ENCODE measurements around the gene ANAPC16. TPM values are rescaled to one million over a fixed set of nuclear protein-coding genes. Genes with fewer than 3 reads are reported as not detected.
A peak's percentile ranks its signal among the peaks of the same experiment; 100 is the strongest.
"Not testable (repeated sequence)": the region's sequence is repeated elsewhere in the genome, so short reads cannot be mapped to it uniquely, and the experiment has no call there.

Gene ANAPC16
- total RNA-seq, 1 donor from 2014 or later: 58.5 TPM

DNA sequence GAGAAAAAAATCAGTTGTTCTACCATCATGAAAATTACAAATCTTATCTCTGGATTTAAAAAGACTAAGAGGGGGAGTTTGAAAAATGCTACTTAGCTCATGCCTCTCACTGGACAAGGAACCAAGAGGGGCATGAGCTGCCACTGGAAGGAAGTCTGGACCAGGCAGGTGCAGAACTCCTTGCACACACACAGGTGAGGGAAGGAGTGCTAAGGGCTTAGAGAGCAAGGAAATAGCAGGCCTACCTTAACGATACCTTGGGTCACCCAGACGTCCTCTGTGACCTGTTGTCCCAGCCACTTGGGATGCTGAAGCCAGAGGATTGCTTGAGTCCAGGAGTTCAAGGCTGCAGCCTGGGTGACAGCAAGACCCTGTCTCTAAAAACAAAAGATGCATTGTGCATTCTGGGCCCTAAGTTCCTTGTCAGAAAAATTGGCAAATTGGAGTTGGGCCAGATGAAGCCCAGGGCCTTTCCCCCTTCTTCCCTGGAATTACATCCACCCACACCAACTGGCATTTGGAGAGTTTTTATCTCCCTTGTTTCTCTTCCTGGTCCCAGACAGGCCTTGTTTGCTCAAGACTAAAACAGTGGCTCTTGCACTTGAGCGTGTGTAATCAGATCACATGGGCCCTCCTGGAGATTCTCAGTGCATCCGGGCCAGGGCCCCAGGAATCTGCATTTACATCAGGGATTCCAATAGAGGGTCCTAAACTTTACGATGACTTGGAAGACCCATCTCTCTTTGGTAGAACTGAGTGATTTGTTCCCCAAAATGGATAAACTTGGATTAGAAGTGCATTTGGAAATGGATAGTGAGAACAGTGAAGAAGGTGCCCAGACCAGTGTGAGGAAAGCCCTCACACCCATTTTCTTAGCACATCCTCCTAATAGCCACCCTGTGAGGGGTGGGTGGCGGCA is 60.9 kb downstream of the ANAPC16 start:
- Histone ChIP-seq H3K4me3 (ENCODE audit: low read length in 3 of 3) (peak overlapping the region in 1 of 3 donors; percentile 98), H3K27me3 (ENCODE audit: control insufficient read depth in 3 of 3, insufficient read depth in 3 of 3, low read length in 3 of 3) (no peaks in the 10 kb centered on the region), H3K27ac (ENCODE audit: low read depth, low read length) (peak overlapping the region; percentile 97), H3K9me3 (ENCODE audit: control insufficient read depth in 3 of 3, low read length in 3 of 3) (no peaks in the 10 kb centered on the region), H3K4me1 (ENCODE audit: control insufficient read depth in 3 of 3, insufficient read depth in 3 of 3, low read length in 3 of 3) (peaks cover 28 to 56% (median 55%) of the 10 kb centered on the region in 3 donors), H3K36me3 (ENCODE audit: control insufficient read depth in 3 of 3, insufficient read depth in 3 of 3, low read length in 3 of 3) (peaks cover 9 to 13% (median 10%) of the 10 kb centered on the region in 3 donors), H3K9ac (ENCODE audit: low read depth in 1 of 3, low read length in 3 of 3) (peak overlapping the region in 1 of 3 donors; percentile 99)

DNA sequence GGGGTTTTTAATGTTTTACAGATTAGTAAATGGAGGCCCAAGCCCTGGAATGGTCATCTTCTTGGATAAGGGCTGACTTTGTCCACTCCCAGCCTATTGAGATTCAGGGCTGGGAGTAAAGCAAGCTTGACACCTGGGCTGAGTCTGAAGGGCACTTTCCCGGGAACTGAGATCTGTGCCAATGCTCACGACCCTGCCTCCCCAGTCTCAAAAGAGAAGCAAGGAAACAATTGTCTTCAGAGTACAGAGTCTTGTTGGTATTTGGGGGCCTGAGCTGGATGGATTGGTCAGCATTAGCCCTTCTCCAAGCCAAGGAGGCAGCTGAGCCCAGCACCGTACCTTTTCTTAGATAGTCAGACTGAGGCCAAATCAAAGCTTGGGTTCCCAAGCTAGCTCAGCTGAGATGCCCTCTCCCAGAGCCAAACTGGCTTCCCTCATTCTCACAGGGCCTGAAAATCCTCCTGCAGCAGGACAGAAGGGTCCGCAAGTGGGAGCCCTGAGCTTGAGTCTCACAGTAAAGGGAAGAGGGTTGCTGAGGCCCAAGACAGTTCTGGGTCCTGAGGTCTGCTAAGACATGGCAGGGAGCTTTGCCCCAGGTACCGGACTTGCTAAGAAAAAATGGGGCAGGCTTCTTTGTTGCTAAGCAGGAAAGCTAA is 61.7 kb downstream of the ANAPC16 start:
- H3K4me1 ChIP-seq (ENCODE audit: control insufficient read depth in 3 of 3, insufficient read depth in 3 of 3, low read length in 3 of 3): peaks cover 28 to 53% (median 52%) of the 10 kb centered on the region in 3 donors
- no peak overlapping the region for H3K4me3 ChIP-seq (ENCODE audit: low read length in 3 of 3)
- H3K9me3 ChIP-seq (ENCODE audit: control insufficient read depth in 3 of 3, low read length in 3 of 3): no peaks in the 10 kb centered on the region
- peaks cover 9 to 13% (median 10%) of the 10 kb centered on the region in 3 donors for H3K36me3 ChIP-seq (ENCODE audit: control insufficient read depth in 3 of 3, insufficient read depth in 3 of 3, low read length in 3 of 3)
- no peaks in the 10 kb centered on the region for H3K27me3 ChIP-seq (ENCODE audit: control insufficient read depth in 3 of 3, insufficient read depth in 3 of 3, low read length in 3 of 3)
- peak overlapping the region in 1 of 3 donors; percentile 33 for H3K9ac ChIP-seq (ENCODE audit: low read depth in 1 of 3, low read length in 3 of 3)
- peak overlapping the region; percentile 97 for H3K27ac ChIP-seq (ENCODE audit: low read depth, low read length)

DNA sequence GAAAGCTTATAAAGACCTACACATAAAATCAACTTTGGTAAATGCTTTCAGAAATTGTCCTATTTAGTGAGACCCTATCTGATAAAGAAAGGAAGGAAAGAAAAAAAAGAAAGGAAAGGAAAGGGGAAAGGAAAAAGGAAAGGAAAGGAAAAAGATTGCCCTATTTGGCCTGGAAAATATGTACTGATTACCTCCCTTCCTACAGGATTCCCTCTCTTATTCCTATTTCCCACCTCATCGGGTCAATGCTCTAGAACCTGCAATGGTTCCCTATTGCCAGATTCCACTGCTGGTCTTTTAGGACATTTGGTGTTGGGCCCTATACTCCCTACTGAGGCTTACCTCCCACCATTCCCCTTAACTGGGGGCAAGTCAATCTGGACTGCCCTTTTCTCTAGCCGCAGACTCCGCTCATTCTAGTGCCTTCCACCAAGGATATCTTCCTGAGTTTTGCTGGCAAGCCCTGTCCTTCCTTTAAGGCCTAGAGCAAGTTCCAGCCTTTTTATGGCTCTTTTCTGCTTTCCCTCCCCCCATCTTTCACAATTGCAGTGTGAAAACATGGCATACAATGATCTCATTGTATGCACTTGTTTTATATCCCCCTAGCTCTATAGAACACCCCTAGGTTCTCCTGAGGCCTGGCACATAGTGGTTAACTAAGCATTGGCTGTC is 62.3 kb downstream of the ANAPC16 start:
- H3K9me3 ChIP-seq (ENCODE audit: control insufficient read depth in 3 of 3, low read length in 3 of 3): no peaks in the 10 kb centered on the region
- H3K27me3 ChIP-seq (ENCODE audit: control insufficient read depth in 3 of 3, insufficient read depth in 3 of 3, low read length in 3 of 3): no peaks in the 10 kb centered on the region
- peaks cover 21 to 47% (median 46%) of the 10 kb centered on the region in 3 donors for H3K4me1 ChIP-seq (ENCODE audit: control insufficient read depth in 3 of 3, insufficient read depth in 3 of 3, low read length in 3 of 3)
- peaks cover 9 to 13% (median 10%) of the 10 kb centered on the region in 3 donors for H3K36me3 ChIP-seq (ENCODE audit: control insufficient read depth in 3 of 3, insufficient read depth in 3 of 3, low read length in 3 of 3)
- no peak overlapping the region for H3K4me3 ChIP-seq (ENCODE audit: low read length in 3 of 3)
- H3K27ac ChIP-seq (ENCODE audit: low read depth, low read length): peak overlapping the region; percentile 46
- peak overlapping the region in 1 of 3 donors; percentile 33 for H3K9ac ChIP-seq (ENCODE audit: low read depth in 1 of 3, low read length in 3 of 3)

DNA sequence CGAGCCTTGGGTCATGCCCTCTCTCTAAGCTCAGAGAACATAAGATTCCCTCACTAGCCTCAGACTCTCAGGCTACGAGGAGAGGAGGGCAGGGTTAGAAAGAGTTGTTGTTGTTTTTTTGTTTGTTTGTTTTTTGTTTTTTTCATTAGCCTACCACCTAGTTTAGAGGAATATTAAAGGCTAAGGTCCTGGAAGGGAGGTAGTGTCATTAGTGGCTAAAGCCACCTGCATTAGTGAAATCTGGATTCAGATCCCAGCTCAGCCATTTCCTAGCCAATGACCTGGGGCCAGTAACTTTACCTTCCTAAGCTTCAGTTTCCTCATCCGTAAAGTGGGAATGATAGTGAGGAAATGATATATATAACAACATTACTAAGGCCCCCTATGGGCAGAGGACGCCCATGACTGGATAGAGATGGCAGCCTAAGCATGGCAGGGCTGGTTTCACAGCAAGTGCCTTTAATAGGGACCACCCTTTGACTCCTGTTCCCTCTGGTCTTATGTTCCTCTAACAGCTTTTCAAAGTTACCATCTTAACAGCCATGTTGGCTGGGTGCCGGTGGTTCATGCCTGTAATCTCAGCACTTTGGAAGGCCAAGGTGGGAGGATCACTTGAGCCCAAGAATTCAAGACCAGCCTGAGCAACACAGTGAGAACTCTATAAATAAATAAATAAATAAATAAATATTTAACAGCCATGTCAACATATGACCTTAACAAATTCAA is 63.0 kb downstream of the ANAPC16 start:
- no peaks in the 10 kb centered on the region for H3K9me3 ChIP-seq (ENCODE audit: control insufficient read depth in 3 of 3, low read length in 3 of 3)
- H3K36me3 ChIP-seq (ENCODE audit: control insufficient read depth in 3 of 3, insufficient read depth in 3 of 3, low read length in 3 of 3): peaks cover 9 to 13% (median 10%) of the 10 kb centered on the region in 3 donors
- H3K4me1 ChIP-seq (ENCODE audit: control insufficient read depth in 3 of 3, insufficient read depth in 3 of 3, low read length in 3 of 3): peaks cover 19 to 43% (median 43%) of the 10 kb centered on the region in 3 donors
- peak overlapping the region; percentile 51 for H3K27ac ChIP-seq (ENCODE audit: low read depth, low read length)
- H3K27me3 ChIP-seq (ENCODE audit: control insufficient read depth in 3 of 3, insufficient read depth in 3 of 3, low read length in 3 of 3): no peaks in the 10 kb centered on the region
- no peak overlapping the region for H3K4me3 ChIP-seq (ENCODE audit: low read length in 3 of 3)
- peak overlapping the region in 1 of 3 donors; percentile 13 for H3K9ac ChIP-seq (ENCODE audit: low read depth in 1 of 3, low read length in 3 of 3)

DNA sequence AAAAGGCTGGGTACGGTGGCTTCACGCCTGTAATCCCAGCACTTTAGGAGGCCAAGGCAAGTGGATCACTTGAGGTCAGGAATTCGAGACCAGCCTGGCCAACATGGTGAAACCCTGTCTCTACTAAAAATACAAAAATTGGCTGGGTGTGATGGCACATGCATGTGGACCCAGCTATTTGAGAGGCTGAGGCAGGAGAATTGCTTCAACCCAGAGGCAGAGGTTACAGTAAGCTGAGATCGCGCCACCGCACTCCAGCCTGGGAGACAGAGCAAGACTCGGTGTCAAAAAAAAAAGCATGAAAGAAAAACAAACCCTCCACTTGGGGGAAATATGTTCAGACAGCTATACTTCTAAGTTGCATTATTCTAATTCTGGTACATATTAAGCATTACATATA is 63.8 kb downstream of the ANAPC16 start:
- H3K4me3 ChIP-seq (ENCODE audit: low read length in 3 of 3); H3K9ac ChIP-seq (ENCODE audit: low read depth in 1 of 3, low read length in 3 of 3); H3K9me3 ChIP-seq (ENCODE audit: control insufficient read depth in 3 of 3, low read length in 3 of 3); H3K27me3 ChIP-seq (ENCODE audit: control insufficient read depth in 3 of 3, insufficient read depth in 3 of 3, low read length in 3 of 3): not testable (repeated sequence)
- Histone ChIP-seq H3K27ac (ENCODE audit: low read depth, low read length) (peak overlapping the region; percentile 51), H3K36me3 (ENCODE audit: control insufficient read depth in 3 of 3, insufficient read depth in 3 of 3, low read length in 3 of 3) (peaks cover 9 to 13% (median 10%) of the 10 kb centered on the region in 3 donors), H3K4me1 (ENCODE audit: control insufficient read depth in 3 of 3, insufficient read depth in 3 of 3, low read length in 3 of 3) (peaks cover 17 to 42% (median 36%) of the 10 kb centered on the region in 3 donors)

DNA sequence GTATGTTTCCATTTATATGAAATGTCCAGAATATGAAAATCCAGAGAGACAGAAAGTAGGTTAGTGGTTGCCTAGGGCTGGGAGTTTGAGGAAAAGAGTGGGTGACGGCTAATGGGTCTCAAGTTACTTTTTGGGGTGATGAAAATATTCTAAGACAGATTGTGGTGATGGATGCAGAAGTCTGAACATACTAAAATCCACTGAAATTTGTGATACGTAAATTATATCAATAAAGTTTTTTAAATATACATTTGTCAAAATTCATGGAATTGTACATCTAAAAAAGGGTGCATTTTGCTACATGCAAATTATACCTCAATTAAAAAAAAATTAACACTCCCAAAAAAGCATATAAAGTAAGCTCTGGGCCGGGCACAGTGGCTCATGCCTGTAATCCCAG is 67.3 kb downstream of the ANAPC16 start:
- H3K27ac ChIP-seq (ENCODE audit: low read depth, low read length): no peak overlapping the region
- no peaks in the 10 kb centered on the region for H3K27me3 ChIP-seq (ENCODE audit: control insufficient read depth in 3 of 3, insufficient read depth in 3 of 3, low read length in 3 of 3)
- H3K9ac ChIP-seq (ENCODE audit: low read depth in 1 of 3, low read length in 3 of 3): no peak overlapping the region
- no peak overlapping the region for H3K4me3 ChIP-seq (ENCODE audit: low read length in 3 of 3)
- no peaks in the 10 kb centered on the region for H3K36me3 ChIP-seq (ENCODE audit: control insufficient read depth in 3 of 3, insufficient read depth in 3 of 3, low read length in 3 of 3)
- peaks cover 7 to 11% (median 10%) of the 10 kb centered on the region in 3 donors for H3K4me1 ChIP-seq (ENCODE audit: control insufficient read depth in 3 of 3, insufficient read depth in 3 of 3, low read length in 3 of 3)
- no peaks in the 10 kb centered on the region for H3K9me3 ChIP-seq (ENCODE audit: control insufficient read depth in 3 of 3, low read length in 3 of 3)

Small RNA genes within 50 kb of the gene (small RNA-seq; reads per million reads assigned to genes)
- gene RF00019: not detected
- gene RF00340: not detected

Other genes starting within 250 kb of the ANAPC16 start
- 2.6 TPM for gene SPOCK2, start 127.5 kb upstream of the ANAPC16 start, total RNA-seq
- 21.4 TPM for gene ASCC1, start 264 bp downstream of the ANAPC16 start, total RNA-seq
- 87.2 TPM for gene DDIT4, start 57.9 kb downstream of the ANAPC16 start, total RNA-seq
- 13.0 TPM for gene DNAJB12, start 138.9 kb downstream of the ANAPC16 start, total RNA-seq